Adipocyte (in vitro differentiated cells): ENCODE results near the gene CCDC24.

Experiments used
- DNase-seq: peaks from one replicate; pipeline ENCODE4 v3.0.0-alpha.2; 2015; ENCODE audit warnings: low read depth
- H3K27me3 ChIP-seq: replicated peaks from 2 replicates; pipeline ENCODE4 v1.7.0; 2013; ENCODE audit warnings: mild to moderate bottlenecking, low read length, moderate library complexity; ENCODE audit not compliant: control insufficient read depth, insufficient read depth
- H3K36me3 ChIP-seq: 2 replicates; pipeline ENCODE4 v1.7.0; 2013; ENCODE audit warnings: low read length, mild to moderate bottlenecking, moderate library complexity; ENCODE audit not compliant: control insufficient read depth, insufficient read depth, severe bottlenecking
- H3K4me1 ChIP-seq: 2 replicates; pipeline ENCODE4 v1.7.0; 2013; ENCODE audit warnings: mild to moderate bottlenecking, low read length, moderate library complexity; ENCODE audit not compliant: control insufficient read depth, insufficient read depth
- H3K4me3 ChIP-seq: 2 replicates; pipeline ENCODE4 v1.7.0; 2013; ENCODE audit warnings: mild to moderate bottlenecking, low read length, moderate library complexity
- H3K9ac ChIP-seq: 2 replicates; pipeline ENCODE4 v1.7.0; 2013; ENCODE audit warnings: mild to moderate bottlenecking, low read length, moderate library complexity
- H3K9me3 ChIP-seq: 2 replicates; pipeline ENCODE4 v1.7.0; 2013; ENCODE audit warnings: mild to moderate bottlenecking, low read length, moderate library complexity; ENCODE audit not compliant: control insufficient read depth

Gene CCDC24

GRCh38 chr1:43976045-43976444 lies 15.4 kb upstream of the CCDC24 start:
- peaks cover 39% of the 10 kb centered on the region for H3K4me1 ChIP-seq
- H3K4me3 ChIP-seq: peak overlapping the region; percentile 91
- no peaks in the 10 kb centered on the region for H3K27me3 ChIP-seq
- peaks cover 28% of the 10 kb centered on the region for H3K36me3 ChIP-seq
- no peak for DNase-seq
- H3K9me3 ChIP-seq: no peaks in the 10 kb centered on the region
- H3K9ac ChIP-seq: peak overlapping the region; percentile 94

- no peaks in the 10 kb centered on the region for H3K27me3 ChIP-seq
- no peaks in the 10 kb centered on the region for H3K9me3 ChIP-seq
- peaks cover 28% of the 10 kb centered on the region for H3K36me3 ChIP-seq
- H3K4me1 ChIP-seq: peaks cover 39% of the 10 kb centered on the region
- no peak overlapping the region for H3K4me3 ChIP-seq
- peak overlapping the region; percentile 1 for H3K9ac ChIP-seq
- no peak for DNase-seq
These were observed 14.5 kb upstream of the CCDC24 start for GRCh38 chr1:43976890-43977289.

GRCh38 chr1:43977376-43978263 lies 13.8 kb upstream of the CCDC24 start:
- Histone ChIP-seq H3K36me3 (peaks cover 21% of the 10 kb centered on the region), H3K9ac (no peak overlapping the region), H3K4me1 (peaks cover 39% of the 10 kb centered on the region), H3K9me3 (no peaks in the 10 kb centered on the region), H3K4me3 (no peak overlapping the region), H3K27me3 (no peaks in the 10 kb centered on the region)
- no peak for DNase-seq

- Histone ChIP-seq H3K4me3 (peak overlapping the region; percentile 81), H3K27me3 (no peaks in the 10 kb centered on the region), H3K36me3 (peaks cover 20% of the 10 kb centered on the region), H3K9me3 (no peaks in the 10 kb centered on the region), H3K9ac (peak overlapping the region; percentile 86), H3K4me1 (peaks cover 39% of the 10 kb centered on the region)
- DNase-seq: no peak
These were observed 13.2 kb upstream of the CCDC24 start for GRCh38 chr1:43978264-43978550.

GRCh38 chr1:43978551-43979260 lies 12.7 kb upstream of the CCDC24 start, which contains the start of gene B4GALT2:
TSS of gene B4GALT2 (plus strand) at chr1:43979210. CDS start at chr1:43981161, 1,951 bp downstream.
- Histone ChIP-seq H3K4me3 (peak within 1 kb of the TSS; percentile 84), H3K9me3 (no peaks in the 10 kb centered on the region), H3K9ac (peak within 1 kb of the TSS; percentile 86), H3K36me3 (peaks cover 20% of the 10 kb centered on the region), H3K27me3 (no peaks in the 10 kb centered on the region), H3K4me1 (peaks cover 39% of the 10 kb centered on the region)
- DNase-seq: peak; percentile 79

- Histone ChIP-seq H3K36me3 (peaks cover 20% of the 10 kb centered on the region), H3K9ac (peak overlapping the region; percentile 83), H3K27me3 (no peaks in the 10 kb centered on the region), H3K4me3 (peak overlapping the region; percentile 84), H3K4me1 (peaks cover 36% of the 10 kb centered on the region), H3K9me3 (no peaks in the 10 kb centered on the region)
- no peak for DNase-seq
These were observed 12.2 kb upstream of the CCDC24 start for GRCh38 chr1:43979261-43979527.

- Histone ChIP-seq H3K9ac (peak overlapping the region; percentile 83), H3K36me3 (peaks cover 20% of the 10 kb centered on the region), H3K27me3 (no peaks in the 10 kb centered on the region), H3K4me1 (peaks cover 34% of the 10 kb centered on the region), H3K4me3 (peak overlapping the region; percentile 84), H3K9me3 (no peaks in the 10 kb centered on the region)
- peak; percentile 79 for DNase-seq
These were observed 11.7 kb upstream of the CCDC24 start for GRCh38 chr1:43979528-43980254.

- peaks cover 26% of the 10 kb centered on the region for H3K36me3 ChIP-seq
- peak overlapping the region; percentile 84 for H3K4me3 ChIP-seq
- peak; percentile 34 for DNase-seq
- peaks cover 33% of the 10 kb centered on the region for H3K4me1 ChIP-seq
- no peaks in the 10 kb centered on the region for H3K9me3 ChIP-seq
- H3K27me3 ChIP-seq: no peaks in the 10 kb centered on the region
- peak overlapping the region; percentile 83 for H3K9ac ChIP-seq
These were observed 10.9 kb upstream of the CCDC24 start for GRCh38 chr1:43980255-43981134.

- Histone ChIP-seq H3K9ac (no peak overlapping the region), H3K4me1 (peaks cover 27% of the 10 kb centered on the region), H3K4me3 (no peak overlapping the region), H3K36me3 (peaks cover 32% of the 10 kb centered on the region), H3K27me3 (no peaks in the 10 kb centered on the region), H3K9me3 (no peaks in the 10 kb centered on the region)
- DNase-seq: no peak
These were observed 10.3 kb upstream of the CCDC24 start for GRCh38 chr1:43981135-43981491.

GRCh38 chr1:43981636-43982035 lies 9.8 kb upstream of the CCDC24 start:
- Histone ChIP-seq H3K4me3 (no peak overlapping the region), H3K9ac (no peak overlapping the region), H3K9me3 (no peaks in the 10 kb centered on the region), H3K4me1 (peaks cover 22% of the 10 kb centered on the region), H3K36me3 (peaks cover 27% of the 10 kb centered on the region), H3K27me3 (no peaks in the 10 kb centered on the region)
- no peak for DNase-seq
